Left lobe of liver (tissue), 2 donors: ENCODE measurements around the gene IGSF9B. TPM values are rescaled to one million over a fixed set of nuclear protein-coding genes. Genes with fewer than 3 reads are reported as not detected.

ENCODE experiments used
- ATAC-seq: fragments of 200-7000 bp; cut with Tn5 transposase; one replicate; pipeline ENCODE4 v1.9.1; 2020; ENCODE audit warnings: mild to moderate bottlenecking, moderate library complexity
- DNase-seq: peaks from one replicate; pipeline ENCODE4 v3.0.0-alpha.2; 2020; ENCODE audit warnings: low spot score
- total RNA-seq: library from RNA; stranded (reverse); gene quantifications from one replicate; pipeline ENCODE4 v1.2.1, GENCODE V29; 2021
- donor health status: DM: no; HTN: no; CAD: no; lungs with moderate emphysema.
- donor health status: DM: no; HTN: yes; CAD: no.

The IGSF9B gene
- total RNA-seq, 1 donor from 2014 or later, result 0.13 TPM

DNA sequence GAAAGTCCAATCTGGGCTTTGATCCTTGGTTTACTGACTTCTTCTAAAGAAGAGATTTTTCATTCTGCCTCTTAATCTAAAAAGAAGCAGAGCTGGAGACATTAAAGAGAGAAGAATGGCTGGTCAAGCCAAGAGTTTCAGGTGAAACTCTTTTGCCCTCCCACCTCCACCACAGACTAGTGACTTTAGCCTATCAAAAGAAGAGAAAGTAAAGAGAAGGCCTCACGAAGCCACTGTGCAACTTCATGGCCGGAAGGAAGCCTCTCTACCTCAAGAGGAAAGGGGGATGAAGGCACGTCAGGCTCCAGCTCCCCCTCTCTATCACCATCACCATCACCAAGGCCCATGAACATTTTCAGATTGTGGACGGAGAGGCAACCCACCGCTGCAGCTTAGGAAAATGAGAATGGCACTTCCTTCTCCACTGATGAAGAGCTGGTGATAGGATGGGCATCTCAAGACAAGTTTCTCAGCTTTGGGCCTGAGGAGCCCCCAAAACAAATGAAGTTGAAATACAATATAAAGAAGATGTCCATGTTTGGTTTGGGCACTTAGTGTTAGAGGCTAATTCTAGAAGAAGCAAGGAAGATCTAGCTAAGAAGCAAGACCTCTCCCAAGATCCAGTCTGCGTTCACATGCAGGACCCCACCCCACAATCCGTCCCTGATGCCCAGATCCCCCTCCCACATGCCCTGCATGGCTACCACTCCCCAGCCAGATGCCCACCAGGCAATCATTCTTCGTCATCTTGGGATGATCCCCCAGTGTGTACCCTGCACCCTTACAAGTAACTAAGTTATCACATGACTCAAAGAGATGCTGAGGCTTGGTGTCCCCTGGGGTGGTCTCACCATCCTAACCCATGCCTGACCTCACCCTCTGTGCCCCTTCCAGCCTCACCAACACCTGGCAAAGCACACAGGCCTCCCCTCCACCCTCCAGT lies 52.6 kb downstream of the IGSF9B start:
- DNase-seq, result no peak
- ATAC-seq, result no peak

DNA sequence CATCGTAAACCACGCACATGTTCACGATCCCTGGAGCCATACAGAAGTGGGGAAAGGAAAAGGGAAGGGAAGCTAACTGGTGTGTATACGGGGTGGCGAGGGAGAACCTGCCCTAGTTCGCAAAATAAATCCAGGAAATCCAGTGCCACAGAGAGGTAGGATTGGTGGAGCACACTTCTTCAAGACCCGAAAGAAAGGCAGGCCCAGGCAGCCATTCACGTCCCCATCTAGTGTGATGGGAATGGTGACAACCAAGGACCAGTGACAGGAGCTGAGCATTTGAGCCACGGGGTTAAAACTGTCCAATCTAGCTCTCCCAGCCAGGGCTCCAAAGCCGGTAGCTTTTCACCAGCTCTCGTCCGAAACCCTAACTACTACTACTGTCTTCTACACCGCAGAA lies 53.7 kb downstream of the IGSF9B start:
- no peak for DNase-seq
- ATAC-seq, result no peak

DNA sequence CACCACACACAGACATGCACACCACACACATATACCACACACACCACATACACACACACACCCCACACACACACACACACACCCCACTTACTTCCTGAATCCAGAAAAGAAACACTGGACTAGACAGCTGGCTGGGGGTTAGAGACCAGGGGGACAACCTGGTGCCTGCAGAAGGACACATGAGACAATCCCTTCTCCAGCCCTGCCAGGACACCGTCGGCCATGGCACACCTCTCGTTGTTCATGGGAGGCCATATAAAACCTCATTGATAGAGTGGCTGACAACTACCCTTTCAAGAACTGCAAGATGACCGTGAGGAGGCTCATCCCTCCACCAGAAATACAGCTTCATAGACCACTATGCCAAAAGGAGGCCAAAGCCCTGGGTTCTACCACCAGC lies 54.3 kb downstream of the IGSF9B start:
- no peak for ATAC-seq
- peak; percentile 19 for DNase-seq

DNA sequence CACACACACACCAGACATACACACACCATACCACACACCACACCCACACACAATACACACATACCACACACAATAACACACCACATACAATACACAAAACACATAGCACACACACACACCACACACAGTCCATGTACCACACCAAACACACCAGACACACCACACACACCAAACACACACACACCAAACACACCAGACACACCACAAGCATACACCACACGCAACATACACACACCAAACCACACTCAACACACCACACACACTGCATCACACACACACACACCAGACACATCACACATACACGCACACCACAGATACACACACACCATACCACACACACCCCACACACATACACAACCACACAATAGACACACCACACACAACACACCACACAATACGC lies 54.8 kb downstream of the IGSF9B start:
- DNase-seq (peak; percentile 24), ATAC-seq (no peak)

DNA sequence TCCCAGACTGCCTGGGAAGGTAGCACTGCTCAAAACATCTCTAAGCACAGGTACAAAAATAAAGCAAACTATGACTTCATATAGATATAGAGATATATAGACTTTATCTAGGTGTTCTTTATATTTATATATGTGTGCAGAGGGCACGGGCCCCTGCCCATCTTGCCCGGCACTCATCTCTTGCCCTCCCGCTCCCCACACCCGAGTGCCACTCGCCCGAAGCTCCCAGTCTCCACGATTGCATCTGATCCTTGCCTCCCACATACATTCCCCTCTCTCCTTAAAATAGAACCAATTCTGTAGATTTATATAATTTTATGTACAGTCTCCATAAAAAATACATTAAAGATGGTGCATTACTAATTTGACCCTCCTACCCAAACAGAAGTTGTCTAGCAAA lies 55.5 kb downstream of the IGSF9B start:
- DNase-seq, result no peak
- ATAC-seq, result no peak

DNA sequence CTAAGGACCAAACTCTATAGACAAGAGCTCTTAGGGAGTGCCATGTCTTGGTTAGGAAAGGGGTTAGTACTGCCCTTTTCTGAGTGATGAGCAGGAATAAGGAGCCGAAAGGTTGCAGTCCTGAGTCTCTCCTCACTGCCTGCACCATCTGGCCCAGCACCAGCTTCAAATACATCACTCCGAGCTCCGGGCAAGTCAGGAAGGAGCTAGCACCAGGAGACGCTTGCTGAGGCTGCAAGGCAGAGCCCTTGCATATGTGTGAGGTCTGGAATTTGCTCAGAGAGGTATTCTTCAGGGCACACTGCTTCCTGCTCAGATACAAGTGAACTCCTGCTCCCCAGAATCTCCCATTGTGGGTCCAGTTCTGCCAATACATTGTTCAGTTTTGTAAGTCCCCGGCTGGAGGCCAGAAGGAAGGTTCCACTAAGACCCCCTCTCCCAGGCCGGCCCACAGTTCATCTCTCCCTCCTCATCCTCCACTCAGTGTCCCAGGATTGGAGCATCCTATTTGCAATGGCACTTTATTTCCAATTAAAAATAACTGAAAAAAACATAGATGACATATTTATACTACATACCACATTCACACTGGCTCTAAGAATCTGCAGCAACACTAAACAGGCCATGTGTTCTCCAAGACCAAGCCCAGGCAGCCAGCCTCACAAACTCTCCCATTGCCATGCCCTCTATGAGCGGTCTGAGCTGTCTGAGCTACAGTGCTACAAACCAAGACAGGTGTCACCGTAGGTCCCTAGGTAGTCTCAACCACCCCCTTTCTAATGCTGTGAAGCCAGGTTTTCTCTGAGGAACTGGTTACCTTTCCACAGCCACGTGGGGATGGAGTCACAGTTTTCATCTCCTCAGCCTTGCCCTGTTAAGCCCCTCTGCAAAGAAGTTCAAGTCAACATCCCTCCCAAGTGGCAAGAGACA lies 56.3 kb downstream of the IGSF9B start:
- DNase-seq, result peak; percentile 15

DNA sequence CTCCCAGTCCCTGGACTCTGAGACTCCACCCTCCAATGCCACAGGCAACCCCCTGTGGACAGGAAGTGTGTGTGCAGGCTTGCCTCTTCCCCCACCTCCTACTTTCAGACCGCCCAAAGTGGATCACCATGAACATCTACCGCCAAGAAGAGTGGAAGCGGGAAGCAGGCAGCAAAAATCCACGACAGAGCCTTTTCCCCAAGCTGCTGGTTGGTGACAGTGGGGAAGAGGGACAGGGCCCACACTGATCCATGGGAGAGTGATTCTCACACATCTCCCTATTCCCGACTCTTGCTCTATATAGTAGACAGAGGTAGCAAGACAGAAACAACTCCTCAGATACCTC lies 58.0 kb downstream of the IGSF9B start:
- ATAC-seq, result no peak
- peak; percentile 7 for DNase-seq

More for the DNA sequence above, 56.3 kb downstream of the IGSF9B start:
- ATAC-seq, result no peak

DNA sequence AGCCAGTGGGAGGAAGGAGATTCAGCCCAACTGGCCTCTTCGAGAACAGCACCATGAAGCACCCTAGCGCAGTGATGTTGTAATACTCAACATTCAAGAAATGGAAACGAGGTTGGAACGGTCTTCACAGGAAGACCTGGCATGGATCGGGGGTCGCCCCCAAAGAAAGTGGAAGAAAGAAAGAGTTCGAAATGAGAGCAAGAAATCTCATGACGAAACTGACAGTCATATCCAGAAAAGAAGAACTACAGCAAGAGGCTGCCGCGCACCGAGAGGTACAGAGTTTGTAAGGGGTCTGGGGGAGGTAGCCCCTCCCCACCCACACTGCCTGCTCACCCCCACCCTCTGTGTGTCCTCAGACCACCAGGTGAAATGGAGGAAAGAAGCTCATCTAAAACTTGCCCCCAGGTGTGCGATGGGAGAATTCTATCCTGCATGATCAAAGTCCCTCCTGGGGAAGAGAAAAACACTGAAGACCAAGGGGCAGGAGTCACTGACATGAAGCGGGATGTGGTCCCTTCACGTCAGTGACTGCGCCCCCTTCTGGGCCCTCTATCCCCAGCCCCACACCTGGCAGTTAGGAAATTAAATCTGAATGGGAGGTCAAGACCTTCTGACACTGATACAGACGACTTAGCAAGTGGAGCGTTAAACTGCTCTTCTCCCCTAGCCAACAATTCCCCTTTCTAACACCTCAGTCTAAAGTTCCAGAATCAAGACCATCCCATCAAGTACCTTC lies 58.6 kb downstream of the IGSF9B start:
- no peak for ATAC-seq
- DNase-seq, result peak; percentile 15

DNA sequence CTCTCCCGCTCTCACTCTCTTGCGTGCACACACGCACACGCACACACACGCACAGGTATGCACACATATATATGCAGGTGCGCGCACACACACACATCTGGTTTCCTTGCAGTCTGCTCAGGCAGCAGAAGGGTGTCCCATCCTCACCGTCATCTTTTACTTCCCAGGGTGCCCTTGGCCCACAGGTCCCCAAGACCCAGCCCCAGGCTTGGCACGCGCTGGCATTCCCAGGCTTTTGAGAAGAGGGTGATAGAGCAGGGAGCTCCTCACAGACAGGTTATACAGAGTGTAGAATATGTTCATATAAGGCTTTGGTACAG lies 59.5 kb downstream of the IGSF9B start:
- DNase-seq, result peak; percentile 6
- ATAC-seq, result no peak

DNA sequence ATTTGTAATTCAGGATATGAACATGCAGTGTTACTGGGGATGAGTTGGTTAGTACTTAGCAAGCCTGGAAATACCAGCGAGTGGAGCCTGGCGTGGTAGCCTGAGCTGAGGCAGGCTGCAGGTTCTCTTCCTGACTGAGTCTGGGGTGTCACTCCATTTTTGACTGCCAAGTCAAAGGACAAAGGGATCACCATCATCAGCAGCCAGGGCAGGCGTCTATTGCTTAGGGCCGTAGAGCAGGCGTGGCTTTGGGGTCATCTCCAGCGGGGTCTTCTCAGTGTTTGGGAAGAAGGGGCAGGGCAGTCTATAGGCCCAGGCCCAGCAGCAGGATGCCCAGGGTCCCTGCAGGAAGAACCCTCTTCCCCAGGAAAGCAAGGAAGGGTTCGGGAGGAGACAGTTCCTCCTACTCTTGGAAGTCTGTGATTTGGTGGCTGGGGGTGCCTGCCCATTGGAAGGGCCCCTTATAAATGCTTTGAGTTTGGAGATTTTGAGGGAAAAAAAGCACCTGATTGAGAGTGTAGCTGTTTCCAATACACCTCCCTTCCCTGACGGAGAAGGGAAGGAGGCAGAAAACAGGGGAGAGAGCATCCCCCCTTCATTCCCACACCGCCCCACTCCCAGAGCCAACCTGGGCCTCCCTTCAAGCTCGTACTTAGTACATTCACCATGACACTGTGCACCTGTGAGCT lies 60.0 kb downstream of the IGSF9B start:
- ATAC-seq, result no peak

DNA sequence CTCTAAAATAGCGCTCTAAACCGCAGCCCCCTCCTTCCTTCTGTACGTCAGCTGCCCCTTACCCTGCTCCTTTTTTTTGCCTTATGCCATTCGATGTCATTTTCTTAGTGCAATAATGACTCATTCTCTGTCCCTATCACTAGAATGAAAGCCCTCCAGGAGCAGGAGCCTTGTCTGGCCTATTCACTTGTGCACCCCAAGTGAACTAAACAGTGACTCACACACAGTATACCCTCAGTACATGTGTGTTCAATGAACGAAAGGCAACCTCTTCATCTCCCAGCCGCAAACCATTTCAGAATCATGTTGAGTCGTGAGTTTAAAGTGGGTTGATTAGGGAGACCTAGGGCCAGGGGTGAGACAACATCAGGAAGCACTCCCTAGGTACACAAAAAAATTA lies 60.7 kb downstream of the IGSF9B start:
- DNase-seq (peak; percentile 4), ATAC-seq (no peak)

More for the DNA sequence above, 60.0 kb downstream of the IGSF9B start:
- peak; percentile 6 for DNase-seq

DNA sequence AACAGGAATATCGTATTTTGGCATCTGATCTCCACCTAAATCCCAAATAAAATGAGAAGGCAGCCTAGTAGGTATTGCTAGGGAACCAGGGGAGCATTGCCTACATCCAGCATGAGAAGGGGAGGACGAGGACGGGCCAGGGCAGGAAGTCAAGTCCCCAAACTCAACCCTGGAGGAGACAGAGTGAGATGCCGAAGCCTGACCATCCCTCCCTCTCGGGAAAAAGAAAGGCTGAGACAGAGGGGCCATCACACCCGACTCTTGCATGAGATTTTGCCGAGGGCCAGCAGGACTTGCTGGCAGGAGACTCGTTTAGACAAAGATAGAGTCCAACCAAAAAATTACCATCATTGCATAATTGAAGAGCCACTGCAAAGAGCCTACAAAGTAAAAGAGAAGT lies 61.2 kb downstream of the IGSF9B start:
- DNase-seq (no peak), ATAC-seq (no peak)

DNA sequence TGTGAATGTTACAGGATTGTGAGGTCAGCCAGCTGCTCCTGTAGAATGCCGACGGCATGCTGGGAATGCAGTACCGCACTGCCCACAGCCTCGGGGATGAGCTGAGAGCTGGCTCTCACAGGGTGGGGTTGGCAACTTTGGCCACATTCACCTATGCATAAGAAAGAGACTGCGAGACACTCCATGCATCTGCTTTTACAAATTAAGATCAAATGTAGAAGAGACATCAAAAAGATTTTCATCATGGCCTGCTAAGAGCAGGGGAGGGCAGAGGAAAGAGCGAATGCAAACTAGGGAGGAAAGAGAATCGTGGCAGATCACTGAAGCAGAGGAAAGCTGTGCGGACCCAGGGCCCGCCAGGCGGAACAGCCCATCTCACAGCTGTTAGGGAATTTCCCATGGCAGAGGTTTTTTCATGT lies 61.7 kb downstream of the IGSF9B start:
- DNase-seq (peak; percentile 5), ATAC-seq (no peak)

DNA sequence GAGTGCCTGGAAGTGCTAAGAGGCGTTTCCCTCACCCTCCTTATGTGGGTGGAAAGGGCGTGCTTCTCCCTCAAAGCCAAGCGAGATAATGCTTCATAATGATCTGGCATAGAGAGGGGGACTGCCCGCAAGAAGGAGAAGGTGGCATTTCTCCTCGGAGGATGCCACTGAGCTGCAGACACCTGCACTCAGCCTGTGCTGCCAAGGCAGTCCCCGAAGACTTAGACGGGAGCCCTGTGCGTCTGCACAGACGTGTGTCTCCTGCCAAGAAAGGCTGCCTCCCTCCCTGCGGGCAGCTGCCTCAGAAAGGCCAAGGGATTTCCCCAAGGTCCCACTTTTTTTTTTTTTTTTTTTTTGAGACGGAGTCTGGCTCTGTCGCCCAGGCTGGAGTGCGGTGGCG lies 63.4 kb downstream of the IGSF9B start:
- ATAC-seq, result no peak

DNA sequence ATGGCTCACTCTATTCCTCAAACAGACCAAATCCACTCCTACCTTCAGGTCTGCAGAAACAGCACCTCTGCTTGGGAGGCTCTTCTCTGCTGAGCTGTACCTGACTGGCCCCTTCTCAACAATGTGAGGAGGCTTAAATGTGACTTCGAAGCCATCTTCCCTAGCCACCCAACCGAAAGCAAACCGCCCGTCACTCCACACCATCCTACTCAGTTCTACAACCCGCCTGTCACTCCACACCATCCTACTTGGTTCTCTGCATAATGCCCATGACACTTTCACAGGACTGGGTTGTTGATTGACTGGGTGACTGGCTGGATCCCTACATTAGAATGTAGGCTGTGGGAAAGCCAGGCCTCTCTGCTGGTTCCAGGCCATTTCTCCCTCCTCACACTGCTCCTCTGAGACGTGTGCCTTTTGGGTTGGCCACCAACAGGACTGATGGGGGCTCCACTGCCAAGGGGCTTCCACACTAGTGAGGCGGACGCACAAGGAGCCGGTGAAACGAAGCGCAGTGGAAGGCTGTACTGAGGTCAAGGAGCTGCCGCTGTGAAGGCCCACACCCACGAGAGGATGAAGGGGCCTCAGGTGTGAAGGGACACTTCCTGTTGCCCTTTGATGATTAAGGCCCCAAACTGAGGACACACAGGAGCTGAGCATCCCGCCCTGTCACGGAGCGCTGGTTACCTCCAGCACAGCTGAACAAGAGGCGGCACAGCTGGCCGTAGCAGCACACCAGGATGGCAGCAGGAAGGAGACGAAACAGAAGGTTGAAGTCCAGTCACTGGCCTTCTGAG lies 64.0 kb downstream of the IGSF9B start:
- no peak for ATAC-seq
- DNase-seq, result peak; percentile 26

More for the DNA sequence above, 63.4 kb downstream of the IGSF9B start:
- DNase-seq, result peak; percentile 15

DNA sequence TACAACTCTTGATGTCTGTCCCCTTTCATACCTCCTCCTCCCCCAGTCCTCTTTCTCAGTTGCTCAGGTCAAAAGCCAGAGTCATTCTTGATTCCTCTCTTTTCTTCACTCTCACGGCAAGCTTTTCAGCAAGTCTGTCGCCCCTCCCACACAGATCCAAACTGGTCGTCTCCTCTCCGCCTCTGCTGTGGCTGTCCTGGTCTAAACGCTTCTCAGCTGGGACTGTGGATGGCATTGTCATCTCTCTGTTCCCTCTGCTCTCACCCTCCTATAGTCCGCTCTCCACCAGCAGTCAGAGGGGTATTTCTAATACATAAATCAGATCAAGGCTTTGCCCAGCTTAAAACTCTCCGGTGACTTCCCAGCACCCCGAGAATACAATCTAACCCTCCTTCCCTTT lies 64.6 kb downstream of the IGSF9B start:
- no peak for ATAC-seq
- peak; percentile 4 for DNase-seq

DNA sequence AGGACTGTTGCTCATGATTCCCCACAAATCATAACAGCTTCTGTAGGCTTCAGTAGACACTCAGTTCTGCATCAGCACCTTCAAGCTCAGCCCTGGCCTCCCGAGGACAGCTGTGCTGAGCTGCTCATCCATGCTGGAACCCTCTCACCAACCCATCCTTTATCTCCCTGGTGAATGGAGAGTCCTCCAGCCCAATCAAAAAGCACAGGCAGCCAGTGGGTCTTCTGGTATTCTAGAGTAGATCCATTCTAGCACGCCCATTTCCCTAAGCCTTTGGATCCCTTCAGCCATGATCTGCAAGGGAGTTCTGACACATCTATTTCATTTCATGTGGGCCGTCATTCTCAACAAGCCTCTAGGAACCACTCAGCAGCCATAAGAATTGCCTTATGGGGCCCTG lies 66.9 kb downstream of the IGSF9B start:
- DNase-seq, result peak; percentile 6
- no peak for ATAC-seq

DNA sequence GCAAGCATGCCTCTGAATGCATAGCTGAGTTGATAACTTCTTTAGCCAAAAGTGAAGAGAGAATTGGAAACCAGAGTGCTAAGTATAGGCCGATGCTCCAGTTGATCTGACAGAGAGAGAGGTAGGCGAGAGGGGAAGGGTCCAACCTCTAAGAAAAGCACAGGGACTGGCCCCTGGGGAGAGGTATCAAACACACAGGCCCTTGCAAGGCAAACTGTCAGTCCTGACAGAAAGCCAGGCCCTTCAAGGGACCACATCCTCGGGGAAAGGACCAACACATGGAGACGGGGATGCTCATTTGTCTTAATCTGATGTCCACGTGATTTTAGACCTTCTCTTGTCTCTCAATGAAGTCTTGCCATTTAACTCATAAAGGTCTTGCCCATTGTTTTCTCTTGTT lies 67.6 kb downstream of the IGSF9B start:
- no peak for ATAC-seq

DNA sequence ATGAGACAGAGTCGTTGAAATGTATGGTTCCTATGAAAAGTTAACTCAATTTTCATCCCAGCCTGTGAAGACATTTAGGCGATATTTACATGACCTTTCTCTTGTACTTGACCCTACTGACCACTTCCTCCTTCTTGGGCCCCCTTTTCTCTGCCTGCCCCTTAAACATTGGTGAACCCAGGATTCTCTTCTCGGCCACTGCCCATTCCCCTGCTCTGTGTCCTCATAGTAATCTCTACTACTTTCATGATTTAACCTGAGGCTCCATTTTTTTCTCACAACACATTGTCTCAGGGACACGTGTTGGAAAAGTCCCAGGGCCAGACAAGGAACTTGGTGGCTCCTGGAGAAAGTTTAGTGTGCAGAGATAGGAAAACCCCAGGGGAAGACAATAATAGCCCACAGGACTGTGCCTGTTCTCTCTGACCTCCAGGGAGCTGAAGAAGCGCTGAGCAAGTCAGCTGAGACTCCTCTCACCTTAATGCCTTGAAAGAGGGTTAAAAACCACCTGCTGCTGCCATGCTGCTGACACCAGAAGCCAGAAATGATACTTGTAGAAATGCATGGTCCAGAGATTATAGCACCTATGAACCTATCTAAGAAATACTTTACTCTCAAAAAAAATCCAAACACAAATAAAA lies 69.0 kb downstream of the IGSF9B start:
- DNase-seq, result peak; percentile 5
- ATAC-seq, result no peak

More for the DNA sequence above, 67.6 kb downstream of the IGSF9B start:
- peak; percentile 14 for DNase-seq
